IMR-90 (cell line): ENCODE data around the gene TBC1D8. TPM values are rescaled to one million over a fixed set of nuclear protein-coding genes. Genes with fewer than 3 reads are reported as not detected.

Experiments used
- ATAC-seq: fragments of 200-7000 bp; cut with Tn5 transposase; 2 replicates; pipeline ENCODE4 v1.9.1; 2020; ENCODE audit warnings: low read depth, mild to moderate bottlenecking, moderate library complexity
- BruUV-seq: library from RNA; stranded (reverse); fragments of 400-500 nt; replicated peaks from 2 replicates; lab custom pipeline; 2021; lab: Mats Ljungman, UMichigan
- CTCF ChIA-PET: fragments of 300-600 bp; formaldehyde crosslinking; extraction: SDS; loops from one replicate; lab custom pipeline; 2021; ENCODE audit warnings: antibody characterized with exemption; lab: Yijun Ruan, JAX
- POLR2A ChIA-PET: fragments of 300-600 bp; sonication (Branson Sonifier 250); formaldehyde crosslinking; loops from one replicate; lab custom pipeline; 2022; ENCODE audit warnings: antibody characterized with exemption; ENCODE audit not compliant: unreplicated experiment; lab: Charles Lee
- DNase-seq: peaks from one replicate; pipeline ENCODE4 v3.0.0; 2013
- H2AFZ ChIP-seq: replicated peaks from 2 replicates; pipeline ENCODE3; 2013; ENCODE audit warnings: low read length, mild to moderate bottlenecking; ENCODE audit not compliant: poor library complexity
- H2AK5ac ChIP-seq: 2 replicates; pipeline ENCODE4 v1.6.1; 2013; ENCODE audit warnings: low read depth, low read length, inconsistent platforms
- H2AK9ac ChIP-seq: replicated peaks from 2 replicates; pipeline ENCODE3; 2013; ENCODE audit warnings: mild to moderate bottlenecking, low read depth, low read length, moderate library complexity; ENCODE audit not compliant: poor library complexity
- H2BK120ac ChIP-seq: 2 replicates; pipeline ENCODE4 v1.6.1; 2013; ENCODE audit warnings: low read depth, low read length, inconsistent platforms
- H2BK15ac ChIP-seq: 3 replicates; pipeline ENCODE4 v1.6.1; 2013; ENCODE audit warnings: low read depth, low read length, inconsistent platforms
- H2BK20ac ChIP-seq: 2 replicates; pipeline ENCODE4 v1.6.1; 2013; ENCODE audit warnings: low read depth, mild to moderate bottlenecking, inconsistent platforms, low read length, moderate library complexity
- H2BK5ac ChIP-seq: 2 replicates; pipeline ENCODE4 v1.6.1; 2013; ENCODE audit warnings: mild to moderate bottlenecking, low read depth, low read length, inconsistent platforms; ENCODE audit not compliant: poor library complexity, severe bottlenecking
- H3K14ac ChIP-seq: replicated peaks from 2 replicates; pipeline ENCODE4 v1.6.1; 2013; ENCODE audit warnings: low read depth, low read length, inconsistent platforms
- H3K18ac ChIP-seq: 2 replicates; pipeline ENCODE4 v1.6.1; 2013; ENCODE audit warnings: low read depth, low read length, control low read depth
- H3K23ac ChIP-seq: 2 replicates; pipeline ENCODE4 v1.6.1; 2013; ENCODE audit warnings: low read depth, low read length, inconsistent platforms
- H3K27ac ChIP-seq: 2 replicates; pipeline ENCODE4 v1.5.1; 2013; ENCODE audit warnings: mild to moderate bottlenecking, control low read depth, low read length; ENCODE audit not compliant: insufficient read depth
- H3K27me3 ChIP-seq: 2 replicates; pipeline ENCODE4 v1.6.1; 2013; ENCODE audit warnings: low read length; ENCODE audit not compliant: control insufficient read depth, insufficient read depth
- H3K36me3 ChIP-seq: 2 replicates; pipeline ENCODE4 v1.6.1; 2013; ENCODE audit warnings: low read length, mixed read lengths; ENCODE audit not compliant: control insufficient read depth, insufficient read depth
- H3K4ac ChIP-seq: 2 replicates; pipeline ENCODE4 v1.6.1; 2013; ENCODE audit warnings: low read depth, low read length, inconsistent platforms
- H3K4me1 ChIP-seq: 2 replicates; pipeline ENCODE4 v1.6.1; 2013; ENCODE audit warnings: low read length, mixed read lengths; ENCODE audit not compliant: control insufficient read depth, insufficient read depth
- H3K4me2 ChIP-seq: 2 replicates; pipeline ENCODE4 v1.6.1; 2013; ENCODE audit warnings: low read depth, mild to moderate bottlenecking, control low read depth, low read length, moderate library complexity
- H3K4me3 ChIP-seq: 2 replicates; pipeline ENCODE4 v1.5.1; 2013; ENCODE audit warnings: low read depth, mild to moderate bottlenecking, control low read depth, low read length, moderate library complexity; ENCODE audit not compliant: insufficient read depth
- H3K56ac ChIP-seq: 2 replicates; pipeline ENCODE4 v1.6.1; 2013; ENCODE audit warnings: low read length, inconsistent platforms; ENCODE audit not compliant: insufficient read depth; ENCODE audit errors: extremely low read depth
- H3K79me1 ChIP-seq, 2 experiments: 2 replicates each; pipeline ENCODE4 v1.6.1; 2013; ENCODE audit warnings: low read length in 2 of 2, inconsistent platforms in 1 of 2, low read depth in 1 of 2
- H3K9ac ChIP-seq: 2 replicates; pipeline ENCODE4 v1.6.1; 2013; ENCODE audit warnings: low read depth, low read length, control low read depth
- H3K9me1 ChIP-seq: 2 replicates; pipeline ENCODE4 v1.6.1; 2013; ENCODE audit warnings: low read length, inconsistent platforms; ENCODE audit not compliant: insufficient read depth
- H3K9me3 ChIP-seq: 2 replicates; pipeline ENCODE4 v1.6.1; 2013; ENCODE audit warnings: low read length; ENCODE audit not compliant: control insufficient read depth, insufficient read depth
- H4K20me1 ChIP-seq: 2 replicates; pipeline ENCODE4 v1.6.1; 2013; ENCODE audit warnings: low read length, inconsistent platforms; ENCODE audit not compliant: insufficient read depth
- H4K5ac ChIP-seq: 2 replicates; pipeline ENCODE4 v1.6.1; 2013; ENCODE audit warnings: mild to moderate bottlenecking, low read depth, low read length, control low read depth
- H4K8ac ChIP-seq, 2 experiments: 2 replicates each; pipeline ENCODE4 v1.6.1; 2013; ENCODE audit warnings: low read depth in 2 of 2, low read length in 2 of 2, control low read depth in 1 of 2, inconsistent platforms in 1 of 2
- H4K91ac ChIP-seq: 2 replicates; pipeline ENCODE4 v1.6.1; 2013; ENCODE audit warnings: low read depth, low read length, inconsistent platforms; ENCODE audit not compliant: insufficient read depth
- BHLHE40 ChIP-seq: fragments of 150-350 bp; IDR thresholded peaks from 2 replicates; pipeline ENCODE4 v1.6.1; 2016; ENCODE audit warnings: mild to moderate bottlenecking, low read depth, low read length
- CEBPB ChIP-seq: IDR thresholded peaks from 2 replicates; pipeline ENCODE4 v1.6.1; 2012; ENCODE audit warnings: low read depth, low read length, improper control_type of control experiment
- CHD1 ChIP-seq: IDR thresholded peaks from 2 replicates; pipeline ENCODE4 v1.6.1; 2012; ENCODE audit warnings: low read depth, low read length, improper control_type of control experiment
- CTCF ChIP-seq: conservative IDR thresholded peaks from 2 replicates; pipeline ENCODE4 v1.5.1; 2012; ENCODE audit warnings: mild to moderate bottlenecking, low read depth, low read length, improper control_type of control experiment
- ELK1 ChIP-seq: fragments of 150-350 bp; IDR thresholded peaks from 2 replicates; pipeline ENCODE4 v1.6.1; 2016; ENCODE audit warnings: low read depth, mild to moderate bottlenecking, low read length, moderate library complexity, borderline replicate concordance
- FOS ChIP-seq: fragments of 150-350 bp; IDR thresholded peaks from 2 replicates; pipeline ENCODE4 v1.6.1; 2016; ENCODE audit warnings: low read depth, low read length
- MAFK ChIP-seq: IDR thresholded peaks from 2 replicates; pipeline ENCODE4 v1.6.1; 2012; ENCODE audit warnings: low read depth, low read length, improper control_type of control experiment
- MAZ ChIP-seq: IDR thresholded peaks from 2 replicates; pipeline ENCODE4 v1.6.1; 2012; ENCODE audit warnings: low read depth, mild to moderate bottlenecking, low read length, improper control_type of control experiment, moderate library complexity, borderline replicate concordance
- MXI1 ChIP-seq: IDR thresholded peaks from 2 replicates; pipeline ENCODE4 v1.6.1; 2012; ENCODE audit warnings: low read depth, mild to moderate bottlenecking, low read length, moderate library complexity, borderline replicate concordance
- NFE2L2 ChIP-seq: fragments of 150-350 bp; IDR thresholded peaks from 2 replicates; pipeline ENCODE4 v1.6.1; 2016; ENCODE audit warnings: low read depth, mild to moderate bottlenecking, low read length
- POLR2A ChIP-seq: IDR thresholded peaks from 2 replicates; pipeline ENCODE4 v1.6.1; 2012; ENCODE audit warnings: mild to moderate bottlenecking, low read depth, low read length
- RAD21 ChIP-seq: IDR thresholded peaks from 2 replicates; pipeline ENCODE4 v1.6.1; 2012; ENCODE audit warnings: low read length, improper control_type of control experiment
- RFX5 ChIP-seq: IDR thresholded peaks from 2 replicates; pipeline ENCODE4 v1.8.0; 2012; ENCODE audit warnings: low read depth, mild to moderate bottlenecking, low read length, moderate library complexity
- SMC3 ChIP-seq: fragments of 150-350 bp; IDR thresholded peaks from 2 replicates; pipeline ENCODE4 v1.6.1; 2016; ENCODE audit warnings: low read depth, mild to moderate bottlenecking, antibody characterized with exemption, low read length, moderate library complexity
- USF2 ChIP-seq: fragments of 150-350 bp; IDR thresholded peaks from 2 replicates; pipeline ENCODE4 v1.6.1; 2017; ENCODE audit warnings: mild to moderate bottlenecking, antibody characterized with exemption, low read length, low read depth
- WGBS, 2 experiments: methylation state at CpG; one replicate each; pipeline versions ENCODE4 v1.1.5 to v1.1.7; 2013; ENCODE audit warnings: missing lambda C conversion rate in 2 of 2; ENCODE audit not compliant: insufficient read length in 1 of 2; ENCODE audit errors: extremely low coverage in 2 of 2; 5-methylcytosine and 5-hydroxymethylcytosine counted together
- dilution Hi-C: fragments of 300-500 bp; cut with HindIII; formaldehyde crosslinking; loops from one replicate; pipeline ENCODE4 v1.14.3; 2018; ENCODE audit warnings: low sequenced_read_pairs; ENCODE audit not compliant: unreplicated experiment
- in situ Hi-C: fragments of 300-500 bp; cut with MboI; formaldehyde crosslinking; loops from 3 replicates; pipeline ENCODE4 v1.14.3; 2019; ENCODE audit warnings: low sequenced_read_pairs, inconsistent platforms, mixed read lengths
- intact Hi-C: fragments of 100-400 bp; cut with micrococcal nuclease; formaldehyde crosslinking; loops from 2 replicates; pipeline ENCODE4 v1.10.0; 2022
- polyA plus RNA-seq, 3 experiments: library from polyadenylated mRNA; depleted of rRNA; stranded (reverse); fragments of >200 nt; gene quantifications; 2 replicates each; pipeline ENCODE4 v1.2.3, GENCODE V29; 2012; ENCODE audit warnings: low replicate concordance in 1 of 3
- total RNA-seq: library from RNA; depleted of rRNA; stranded (reverse); fragments of >200 nt; gene quantifications from 2 replicates; pipeline ENCODE4 v1.2.3, GENCODE V29; 2012

TBC1D8 gene
- total and polyA plus RNA-seq, 2 of the 4 experiments (the other 2 are of a cell fraction): 1.3 to 1.5 TPM

DNA sequence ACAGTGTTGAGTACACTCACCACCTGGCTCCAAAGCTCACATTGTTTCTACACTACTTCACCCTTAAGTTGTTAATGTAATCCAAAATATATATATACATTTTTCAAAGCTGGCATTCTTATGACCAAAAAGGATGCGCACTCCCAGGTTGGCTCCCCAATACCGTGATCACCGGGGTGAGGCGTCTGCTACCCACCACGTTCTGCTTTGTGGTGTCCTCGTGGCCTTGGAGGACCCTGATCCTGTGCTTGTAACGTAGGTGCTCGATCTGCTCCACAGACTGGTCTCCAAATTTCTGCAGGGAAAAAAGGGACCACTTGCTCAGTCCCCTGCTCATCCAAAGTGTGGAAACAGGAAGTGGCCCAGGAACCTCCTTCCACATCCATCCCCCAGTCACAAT is 123.3 kb downstream of the TBC1D8 start:
- H2BK120ac ChIP-seq: no peak overlapping the region

More for the DNA sequence above, 123.3 kb downstream of the TBC1D8 start:
- Histone ChIP-seq H3K27me3 (no peaks in the 10 kb centered on the region), H2AFZ (no peak overlapping the region), H3K79me1 (no peaks in the 10 kb centered on the region), H3K4me3 (no peak overlapping the region), H2BK20ac (no peak overlapping the region), H2BK15ac (no peak overlapping the region), H3K27ac (no peak overlapping the region), H3K4me2 (no peak overlapping the region), H4K5ac (no peak overlapping the region), H3K9me3 (no peaks in the 10 kb centered on the region), H3K18ac (no peak overlapping the region), H3K9ac (no peak overlapping the region), H2BK5ac (no peak overlapping the region), H3K4me1 (no peaks in the 10 kb centered on the region), H2AK9ac (no peak overlapping the region), H4K91ac (no peak overlapping the region), H3K14ac (no peak overlapping the region), H4K8ac (no peak overlapping the region), H4K20me1 (no peaks in the 10 kb centered on the region), H3K23ac (no peak overlapping the region), H3K9me1 (peaks cover 7% of the 10 kb centered on the region; the same call in 1 of the 2 replicates), H3K56ac (no peak overlapping the region), H3K4ac (no peak overlapping the region), H3K36me3 (peaks cover 2% of the 10 kb centered on the region; the same call in 1 of the 2 replicates), H2AK5ac (no peak overlapping the region)
- CTCF ChIA-PET: interaction anchor here (0.8 to 1.4 kb wide), 2 partner anchors 10 to 178 kb away, joined by 3 to 5 read pairs; no protein-coding TSS in a partner anchor
- dilution Hi-C loops (no loop called here), in situ Hi-C loops (no loop called here), intact Hi-C loops (no loop called here)
- POLR2A ChIA-PET: no interaction called here
- TF ChIP-seq RFX5: no peak
- TF ChIP-seq MAZ: no peak
- no peak for TF ChIP-seq RAD21
- TF ChIP-seq MAFK: no peak
- no peak for TF ChIP-seq CHD1
- no peak for TF ChIP-seq MXI1
- TF ChIP-seq USF2: no peak
- no peak for TF ChIP-seq POLR2A
- no peak for TF ChIP-seq CTCF
- TF ChIP-seq CEBPB: no peak
- TF ChIP-seq NFE2L2: no peak
- no peak for TF ChIP-seq FOS
- TF ChIP-seq SMC3: no peak
- TF ChIP-seq ELK1: no peak
- no peak for TF ChIP-seq BHLHE40
- ATAC-seq: no peak
- DNase-seq: no peak
- 87% methylated on average over 7 of the region's 8 CpGs; no CpG with 5 or more reads in 1 of the 2 experiments for WGBS, 2 experiments
- BruUV-seq: no TSS peak
